Ishikawa (cell line): ENCODE data around the gene MEF2A.

Experiments
- CEBPB ChIP-seq: IDR thresholded peaks from 2 replicates; pipeline ENCODE4 v1.6.1; 2012
- CREB1 ChIP-seq: IDR thresholded peaks from 2 replicates; pipeline ENCODE4 v1.6.1; 2012; ENCODE audit warnings: low read depth
- EGR1 ChIP-seq: IDR thresholded peaks from 2 replicates; pipeline ENCODE4 v1.6.1; 2012
- EP300 ChIP-seq: IDR thresholded peaks from 2 replicates; pipeline ENCODE4 v1.6.1; 2012; ENCODE audit warnings: borderline replicate concordance
- FOXM1 ChIP-seq: IDR thresholded peaks from 2 replicates; pipeline ENCODE4 v1.6.1; 2012; ENCODE audit warnings: low read depth, borderline replicate concordance
- MAX ChIP-seq: IDR thresholded peaks from 2 replicates; pipeline ENCODE4 v1.6.1; 2012
- NFIC ChIP-seq: IDR thresholded peaks from 2 replicates; pipeline ENCODE4 v1.6.1; 2012
- RAD21 ChIP-seq: IDR thresholded peaks from 2 replicates; pipeline ENCODE4 v1.6.1; 2012; ENCODE audit warnings: low read depth
- REST ChIP-seq: IDR thresholded peaks from 2 replicates; pipeline ENCODE4 v1.6.1; 2012; ENCODE audit warnings: low read depth, mild to moderate bottlenecking
- TAF1 ChIP-seq: IDR thresholded peaks from 2 replicates; pipeline ENCODE4 v1.6.1; 2012; ENCODE audit warnings: low read depth, mild to moderate bottlenecking
- TCF12 ChIP-seq: IDR thresholded peaks from 2 replicates; pipeline ENCODE4 v1.6.1; 2012; ENCODE audit warnings: low read depth
- TEAD4 ChIP-seq: IDR thresholded peaks from 2 replicates; pipeline ENCODE4 v1.6.1; 2012
- USF1 ChIP-seq: IDR thresholded peaks from 2 replicates; pipeline ENCODE4 v1.6.1; 2012
- YY1 ChIP-seq: IDR thresholded peaks from 2 replicates; pipeline ENCODE4 v1.6.1; 2012; ENCODE audit warnings: low read depth
- ZBTB7A ChIP-seq: IDR thresholded peaks from 2 replicates; pipeline ENCODE4 v1.6.1; 2012; ENCODE audit warnings: low read depth

MEF2A gene

GRCh38 chr15:99674279-99674678, 108.5 kb downstream of the MEF2A start:
- TF ChIP-seq ZBTB7A (no peak), YY1 (no peak), CREB1 (no peak), REST (no peak), EGR1 (no peak), TCF12 (no peak), MAX (no peak), FOXM1 (no peak), RAD21 (no peak), TEAD4 (no peak), EP300 (no peak), USF1 (no peak), NFIC (no peak), TAF1 (no peak), CEBPB (no peak)

- TF ChIP-seq EP300 (no peak), TCF12 (no peak), ZBTB7A (no peak)
These were observed 111.9 kb downstream of the MEF2A start for GRCh38 chr15:99677540-99678134.

GRCh38 chr15:99680276-99680675, 114.5 kb downstream of the MEF2A start:
- TF ChIP-seq CEBPB = no peak
- no peak for TF ChIP-seq YY1
- TF ChIP-seq TEAD4 = no peak
- no peak for TF ChIP-seq RAD21
- TF ChIP-seq EP300 = no peak
- no peak for TF ChIP-seq FOXM1
- no peak for TF ChIP-seq REST
- TF ChIP-seq NFIC = no peak
- no peak for TF ChIP-seq MAX
- TF ChIP-seq USF1 = no peak
- TF ChIP-seq CREB1 = no peak
- no peak for TF ChIP-seq ZBTB7A
- no peak for TF ChIP-seq EGR1
- no peak for TF ChIP-seq TCF12
- no peak for TF ChIP-seq TAF1

GRCh38 chr15:99681990-99682389, 116.2 kb downstream of the MEF2A start:
- TF ChIP-seq EP300 (no peak), USF1 (no peak), YY1 (no peak)

GRCh38 chr15:99682455-99682854, 116.7 kb downstream of the MEF2A start:
- TF ChIP-seq USF1 (no peak), REST (no peak), EP300 (no peak), FOXM1 (no peak), TAF1 (no peak), CEBPB (no peak), TEAD4 (no peak), YY1 (no peak), RAD21 (no peak), MAX (no peak), EGR1 (no peak)
